KMS-11 (cell line): Measurements from ENCODE around the gene ARID1B.

Experiments
- H2AFZ ChIP-seq: fragments of 200-600 bp; sonication (generic); 2 replicates; pipeline ENCODE4 v1.6.1; 2016; ENCODE audit warnings: antibody characterized with exemption, mixed run types, low read depth
- H3K27ac ChIP-seq: fragments of 200-600 bp; sonication (generic); 2 replicates; pipeline ENCODE4 v1.6.1; 2016; ENCODE audit warnings: mild to moderate bottlenecking, mixed run types
- H3K27me3 ChIP-seq: fragments of 200-600 bp; sonication (generic); 2 replicates; pipeline ENCODE4 v1.6.1; 2017; ENCODE audit warnings: mild to moderate bottlenecking, low read depth, mixed run types, moderate library complexity; ENCODE audit not compliant: insufficient read depth
- H3K36me3 ChIP-seq: fragments of 200-600 bp; sonication (generic); 2 replicates; pipeline ENCODE4 v1.6.1; 2017; ENCODE audit warnings: mild to moderate bottlenecking, mixed run types; ENCODE audit not compliant: insufficient read depth
- H3K4me1 ChIP-seq: fragments of 200-600 bp; sonication (generic); 2 replicates; pipeline ENCODE4 v1.6.1; 2016; ENCODE audit warnings: mild to moderate bottlenecking, low read depth, mixed run types; ENCODE audit not compliant: poor library complexity, severe bottlenecking
- H3K4me2 ChIP-seq: fragments of 200-600 bp; sonication (generic); 2 replicates; pipeline ENCODE4 v1.7.0; 2016; ENCODE audit warnings: mild to moderate bottlenecking, mixed run types
- H3K4me3 ChIP-seq: fragments of 200-600 bp; sonication (generic); IDR thresholded peaks from 2 replicates; pipeline ENCODE4 v1.6.1; 2017; ENCODE audit warnings: low read depth, low read length, mixed read lengths; ENCODE audit not compliant: insufficient read depth
- H3K79me2 ChIP-seq: fragments of 200-600 bp; sonication (generic); 2 replicates; pipeline ENCODE4 v1.6.1; 2016; ENCODE audit warnings: low read depth, mixed run types; ENCODE audit not compliant: insufficient read depth
- H3K9ac ChIP-seq: fragments of 200-600 bp; sonication (generic); 2 replicates; pipeline ENCODE4 v1.6.1; 2016; ENCODE audit warnings: mild to moderate bottlenecking, mixed run types
- H4K20me1 ChIP-seq: fragments of 200-600 bp; sonication (generic); 2 replicates; pipeline ENCODE4 v1.6.1; 2016; ENCODE audit warnings: mild to moderate bottlenecking, mixed run types; ENCODE audit not compliant: insufficient read depth
- CTCF ChIP-seq: fragments of 200-600 bp; sonication (generic); conservative IDR thresholded peaks from 2 replicates; pipeline ENCODE4 v1.6.1; 2017; ENCODE audit warnings: low read depth, mild to moderate bottlenecking, antibody characterized with exemption, low read length, moderate library complexity, mixed read lengths

ARID1B gene

GRCh38 chr6:156862711-156863110 lies 85.5 kb downstream of the ARID1B start:
- H3K27ac ChIP-seq, result no peak overlapping the region
- H3K4me2 ChIP-seq, result no peak overlapping the region
- no peak overlapping the region for H3K9ac ChIP-seq
- peaks cover 94% of the 10 kb centered on the region for H3K79me2 ChIP-seq
- H3K36me3 ChIP-seq, result no peaks in the 10 kb centered on the region
- no peak overlapping the region for H3K4me3 ChIP-seq
- no peak for TF ChIP-seq CTCF
- peaks cover 39% of the 10 kb centered on the region for H3K4me1 ChIP-seq
- H3K27me3 ChIP-seq, result no peaks in the 10 kb centered on the region
- H2AFZ ChIP-seq, result no peak overlapping the region
- peaks cover 7% of the 10 kb centered on the region for H4K20me1 ChIP-seq

DNA sequence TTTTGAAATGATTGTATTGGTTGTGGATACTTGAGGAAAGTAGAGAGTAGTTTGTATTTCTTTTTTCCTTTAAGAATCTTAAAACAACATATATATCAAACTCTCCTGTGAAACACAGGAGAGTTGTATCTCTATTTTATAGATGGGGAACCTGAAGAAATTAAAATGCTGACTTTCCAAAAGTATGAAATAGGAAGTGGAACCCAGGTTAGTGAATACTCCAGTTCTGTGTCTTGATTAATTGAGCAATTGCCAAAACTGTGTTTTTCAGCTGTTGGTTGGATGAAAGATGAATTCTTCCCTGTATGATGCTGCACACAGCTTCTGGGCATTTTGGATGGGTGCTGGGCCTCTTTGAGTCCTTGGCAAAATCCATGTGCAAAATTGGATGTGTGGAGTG lies 86.3 kb downstream of the ARID1B start:
- Histone ChIP-seq H3K4me3 (no peak overlapping the region), H3K79me2 (peaks cover 95% of the 10 kb centered on the region), H3K27ac (no peak overlapping the region), H4K20me1 (peaks cover 4% of the 10 kb centered on the region), H3K4me1 (peaks cover 39% of the 10 kb centered on the region), H2AFZ (no peak overlapping the region), H3K27me3 (no peaks in the 10 kb centered on the region), H3K4me2 (no peak overlapping the region), H3K9ac (no peak overlapping the region), H3K36me3 (no peaks in the 10 kb centered on the region)
- TF ChIP-seq CTCF, result no peak

- no peak overlapping the region for H3K4me3 ChIP-seq
- TF ChIP-seq CTCF, result no peak
- no peaks in the 10 kb centered on the region for H3K36me3 ChIP-seq
- H3K4me2 ChIP-seq, result no peak overlapping the region
- H3K79me2 ChIP-seq, result peaks cover 96% of the 10 kb centered on the region
- no peak overlapping the region for H3K27ac ChIP-seq
- H3K27me3 ChIP-seq, result no peaks in the 10 kb centered on the region
- H4K20me1 ChIP-seq, result no peaks in the 10 kb centered on the region; the same call in none of the 2 replicates
- peaks cover 34% of the 10 kb centered on the region for H3K4me1 ChIP-seq
- H3K9ac ChIP-seq, result no peak overlapping the region
- H2AFZ ChIP-seq, result no peak overlapping the region
These were observed 87.4 kb downstream of the ARID1B start for GRCh38 chr6:156864557-156864956.

DNA sequence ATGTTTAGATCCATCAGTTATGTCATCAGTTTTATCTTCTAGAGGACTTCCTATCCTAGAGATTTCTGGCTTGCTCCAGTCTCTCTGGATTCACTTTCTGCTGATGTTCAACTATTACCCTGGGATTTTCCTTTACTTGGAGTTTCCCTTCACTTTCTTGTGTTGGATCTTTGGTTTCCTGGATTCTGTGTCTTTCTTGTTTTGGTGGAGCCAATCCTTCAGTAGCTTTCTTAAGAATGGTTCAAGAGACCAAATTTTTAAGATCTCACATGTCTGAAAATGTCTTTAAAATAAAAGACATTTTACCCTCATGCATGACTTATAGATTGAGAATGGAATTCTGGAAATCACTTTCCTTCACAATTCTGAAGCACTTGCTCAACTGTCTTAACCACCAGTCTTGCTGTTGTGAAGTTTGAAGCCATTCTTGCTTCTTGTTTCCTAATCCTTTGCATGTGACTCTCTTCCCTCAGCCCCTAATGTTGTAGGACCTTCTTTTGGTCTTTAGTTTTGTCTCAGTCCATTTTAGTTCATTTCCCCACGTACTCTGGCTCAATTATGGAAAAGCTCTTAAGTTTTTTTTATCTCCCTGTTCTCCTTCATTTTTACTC lies 87.9 kb downstream of the ARID1B start:
- no peak overlapping the region for H3K9ac ChIP-seq
- H3K79me2 ChIP-seq, result peaks cover 92% of the 10 kb centered on the region
- H3K27ac ChIP-seq, result no peak overlapping the region
- H4K20me1 ChIP-seq, result no peaks in the 10 kb centered on the region; the same call in none of the 2 replicates
- H3K27me3 ChIP-seq, result no peaks in the 10 kb centered on the region
- no peak overlapping the region for H2AFZ ChIP-seq
- TF ChIP-seq CTCF, result no peak
- no peaks in the 10 kb centered on the region for H3K36me3 ChIP-seq
- H3K4me1 ChIP-seq, result peaks cover 30% of the 10 kb centered on the region
- H3K4me3 ChIP-seq, result no peak overlapping the region
- no peak overlapping the region; the same call in 1 of the 2 replicates for H3K4me2 ChIP-seq
